Neuronal stem cell (in vitro differentiated cells): ENCODE results near the gene PRDM1.
A peak's percentile ranks its signal among the peaks of the same experiment; 100 is the strongest.

ENCODE experiments used
- DNase-seq: peaks from one replicate; pipeline ENCODE4 v3.0.0-alpha.2; 2013; ENCODE audit warnings: low spot score
- H2AFZ ChIP-seq: one replicate; pipeline ENCODE4 v1.6.1; 2013; ENCODE audit warnings: mild to moderate bottlenecking, low read length, inconsistent platforms
- H2AK5ac ChIP-seq: 2 replicates; pipeline ENCODE4 v1.6.1; 2013; ENCODE audit warnings: low read depth, mild to moderate bottlenecking, inconsistent platforms, low read length, moderate library complexity, mixed read lengths
- H2BK120ac ChIP-seq: 2 replicates; pipeline ENCODE4 v1.6.1; 2013; ENCODE audit warnings: low read depth, mild to moderate bottlenecking, inconsistent platforms, low read length, moderate library complexity, mixed read lengths
- H2BK12ac ChIP-seq: one replicate; pipeline ENCODE4 v1.6.1; 2013; ENCODE audit warnings: low read length, inconsistent platforms
- H2BK15ac ChIP-seq: 2 replicates; pipeline ENCODE4 v1.6.1; 2013; ENCODE audit warnings: mild to moderate bottlenecking, low read length, inconsistent platforms, mixed read lengths
- H2BK5ac ChIP-seq: one replicate; pipeline ENCODE4 v1.6.1; 2013; ENCODE audit warnings: inconsistent platforms, mild to moderate bottlenecking, low read length, moderate library complexity
- H3K14ac ChIP-seq: one replicate; pipeline ENCODE4 v1.6.1; 2013; ENCODE audit warnings: low read length, inconsistent platforms
- H3K18ac ChIP-seq: 2 replicates; pipeline ENCODE4 v1.6.1; 2013; ENCODE audit warnings: low read length, inconsistent platforms
- H3K23ac ChIP-seq: 2 replicates; pipeline ENCODE4 v1.6.1; 2013; ENCODE audit warnings: low read depth, mild to moderate bottlenecking, mixed read lengths, low read length, inconsistent platforms; ENCODE audit not compliant: poor library complexity
- H3K27ac ChIP-seq: replicated peaks from 3 replicates; pipeline ENCODE4 v1.5.1; 2013; ENCODE audit warnings: low read length, inconsistent platforms
- H3K27me3 ChIP-seq, 3 experiments: 2 replicates each; pipeline ENCODE4 v1.6.1; 2013; ENCODE audit warnings: low read length in 3 of 3, mild to moderate bottlenecking in 2 of 3, inconsistent platforms in 1 of 3, low read depth in 1 of 3, mixed read lengths in 1 of 3, moderate library complexity in 1 of 3; ENCODE audit not compliant: control insufficient read depth in 3 of 3, insufficient read depth in 3 of 3
- H3K36me3 ChIP-seq, 2 donors: replicated peaks in 1 of 2; 2 replicates each; pipeline ENCODE4 v1.6.1; 2013; ENCODE audit warnings: low read length in 2 of 2; ENCODE audit not compliant: control insufficient read depth in 2 of 2, insufficient read depth in 2 of 2
- H3K4ac ChIP-seq: 2 replicates; pipeline ENCODE4 v1.6.1; 2013; ENCODE audit warnings: inconsistent platforms, mild to moderate bottlenecking, low read length, moderate library complexity
- H3K4me1 ChIP-seq, 2 donors: 1 replicate in 1 of 2; 2 replicates in 1 of 2; pipeline ENCODE4 v1.6.1; 2013; ENCODE audit warnings: low read length in 2 of 2, low read depth in 1 of 2; ENCODE audit not compliant: control insufficient read depth in 2 of 2, insufficient read depth in 1 of 2
- H3K4me2 ChIP-seq: one replicate; pipeline ENCODE4 v1.6.1; 2013; ENCODE audit warnings: mild to moderate bottlenecking, low read length, inconsistent platforms; ENCODE audit not compliant: insufficient read depth, poor library complexity, severe bottlenecking
- H3K4me3 ChIP-seq, 2 donors: 2 replicates each; pipeline ENCODE4 v1.5.1; 2013; ENCODE audit warnings: low read length in 2 of 2, mild to moderate bottlenecking in 2 of 2, inconsistent platforms in 1 of 2, moderate library complexity in 1 of 2
- H3K79me1 ChIP-seq: one replicate; pipeline ENCODE4 v1.6.1; 2013; ENCODE audit warnings: low read depth, mild to moderate bottlenecking, inconsistent platforms, low read length, moderate library complexity
- H3K9ac ChIP-seq: one replicate; pipeline ENCODE4 v1.6.1; 2013; ENCODE audit warnings: mild to moderate bottlenecking, low read depth, low read length, inconsistent platforms; ENCODE audit not compliant: poor library complexity
- H3K9me3 ChIP-seq, 2 donors: replicated peaks in 1 of 2; 2 replicates each; pipeline versions ENCODE3 to v1.6.1; 2013; ENCODE audit warnings: low read length in 2 of 2, mild to moderate bottlenecking in 2 of 2, inconsistent platforms in 1 of 2, low read depth in 1 of 2, mixed read lengths in 1 of 2, moderate library complexity in 1 of 2; ENCODE audit not compliant: control insufficient read depth in 2 of 2, insufficient read depth in 1 of 2
- H4K8ac ChIP-seq: one replicate; pipeline ENCODE4 v1.6.1; 2013; ENCODE audit warnings: low read depth, mild to moderate bottlenecking, inconsistent platforms, low read length, moderate library complexity
- H4K91ac ChIP-seq: one replicate; pipeline ENCODE4 v1.6.1; 2013; ENCODE audit warnings: low read length, low read depth, mild to moderate bottlenecking, inconsistent platforms; ENCODE audit not compliant: poor library complexity
- WGBS, 2 donors: extraction: QIAGEN DNeasy Blood & Tissue Kit; methylation state at CpG; one replicate each; pipeline ENCODE4 v1.1.7; 2013; ENCODE audit warnings: missing lambda C conversion rate in 2 of 2, mixed read lengths in 1 of 2; ENCODE audit not compliant: insufficient read length in 2 of 2, insufficient replicate concordance in 1 of 2; ENCODE audit errors: extremely low coverage in 2 of 2; 5-methylcytosine and 5-hydroxymethylcytosine counted together

PRDM1 gene

DNA sequence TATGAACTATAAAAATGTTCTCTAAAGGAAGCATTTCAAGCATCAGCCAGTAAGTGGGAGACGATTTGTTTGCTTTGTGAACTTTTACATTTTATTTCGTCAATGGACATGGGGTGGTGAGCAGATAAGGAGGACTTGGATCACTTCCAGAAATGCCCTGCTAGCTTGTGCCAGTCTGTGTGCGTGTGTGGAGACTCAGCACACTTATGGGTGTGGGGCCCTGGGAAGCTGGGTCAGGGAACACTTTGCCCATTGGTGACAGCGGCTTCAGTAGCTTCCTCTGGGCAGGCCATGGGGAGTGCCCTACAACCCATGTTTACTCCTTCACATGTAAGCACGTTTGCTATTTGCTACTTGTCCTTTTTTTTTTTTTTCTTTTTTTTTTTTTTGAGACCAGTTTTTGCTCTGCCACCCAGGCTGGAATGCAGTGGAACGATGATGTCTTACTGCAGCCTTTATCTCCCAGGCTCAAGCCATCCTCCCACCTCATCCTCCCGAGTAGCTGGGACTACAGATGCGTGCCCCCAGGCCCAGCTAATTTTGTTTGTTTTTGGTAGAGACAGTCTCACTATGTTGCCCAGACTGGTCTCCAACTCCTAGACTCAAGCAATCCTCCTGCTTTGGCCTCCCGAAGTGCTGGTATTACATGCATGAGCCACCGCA is 24.2 kb downstream of the PRDM1 start:
- H4K91ac ChIP-seq = no peak overlapping the region
- no peak overlapping the region for H2BK120ac ChIP-seq
- no peak overlapping the region for H4K8ac ChIP-seq
- no peak overlapping the region for H2BK5ac ChIP-seq
- no peak overlapping the region for H3K4me3 ChIP-seq
- no peak overlapping the region for H3K18ac ChIP-seq
- no peak overlapping the region for H3K14ac ChIP-seq
- H3K4ac ChIP-seq = no peak overlapping the region
- no peak overlapping the region for H3K4me2 ChIP-seq
- DNase-seq = no peak
- H2AFZ ChIP-seq = no peak overlapping the region
- H3K9me3 ChIP-seq = peaks cover 0 to 5% of the 10 kb centered on the region in 2 donors
- no peak overlapping the region for H2BK15ac ChIP-seq
- WGBS, 2 donors = no CpG with 5 or more reads among the region's 10 CpGs
- no peak overlapping the region for H2BK12ac ChIP-seq
- peaks cover 0 to 5% of the 10 kb centered on the region in 2 donors for H3K36me3 ChIP-seq
- H2AK5ac ChIP-seq = no peak overlapping the region
- no peaks in the 10 kb centered on the region for H3K79me1 ChIP-seq
- no peak overlapping the region for H3K27ac ChIP-seq
- no peaks in the 10 kb centered on the region for H3K4me1 ChIP-seq
- no peak overlapping the region for H3K23ac ChIP-seq
- H3K9ac ChIP-seq = no peak overlapping the region
- H3K27me3 ChIP-seq = peaks cover 0 to 8% (median 0%) of the 10 kb centered on the region in 3 experiments

DNA sequence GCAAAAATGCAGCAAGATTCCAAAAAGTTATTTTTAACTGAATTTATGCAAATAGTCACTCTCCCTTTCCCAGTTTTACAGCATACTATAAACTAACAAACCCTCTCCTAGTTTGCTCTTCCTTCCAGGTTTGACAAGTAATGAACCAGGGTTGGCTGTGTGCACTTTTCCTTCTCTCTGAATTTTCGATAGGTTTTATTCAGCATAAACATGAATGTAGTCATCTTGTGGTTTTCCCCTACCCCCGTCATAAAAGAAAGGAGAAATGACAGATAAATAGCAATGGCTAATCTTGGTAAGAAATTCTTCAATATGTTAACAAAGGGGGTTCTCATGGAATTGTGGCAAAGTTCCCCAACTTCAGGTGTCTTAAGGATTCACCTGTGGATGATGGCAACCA is 26.3 kb downstream of the PRDM1 start:
- DNase-seq = no peak
- Histone ChIP-seq H3K23ac (no peak overlapping the region), H3K4me3 (no peak overlapping the region), H3K36me3 (no peaks in the 10 kb centered on the region), H4K91ac (no peak overlapping the region), H3K9me3 (peaks cover 0 to 5% of the 10 kb centered on the region in 2 donors), H2BK5ac (no peak overlapping the region), H2BK15ac (no peak overlapping the region), H3K4ac (no peak overlapping the region), H3K4me2 (no peak overlapping the region), H3K9ac (no peak overlapping the region), H3K79me1 (no peaks in the 10 kb centered on the region), H3K14ac (no peak overlapping the region), H2AK5ac (no peak overlapping the region), H3K27me3 (peaks cover 0 to 8% (median 0%) of the 10 kb centered on the region in 3 experiments), H3K18ac (no peak overlapping the region), H3K27ac (no peak overlapping the region), H2BK120ac (no peak overlapping the region), H3K4me1 (no peaks in the 10 kb centered on the region), H4K8ac (no peak overlapping the region), H2AFZ (no peak overlapping the region), H2BK12ac (no peak overlapping the region)
- no CpG with 5 or more reads among the region's 2 CpGs for WGBS, 2 donors

DNA sequence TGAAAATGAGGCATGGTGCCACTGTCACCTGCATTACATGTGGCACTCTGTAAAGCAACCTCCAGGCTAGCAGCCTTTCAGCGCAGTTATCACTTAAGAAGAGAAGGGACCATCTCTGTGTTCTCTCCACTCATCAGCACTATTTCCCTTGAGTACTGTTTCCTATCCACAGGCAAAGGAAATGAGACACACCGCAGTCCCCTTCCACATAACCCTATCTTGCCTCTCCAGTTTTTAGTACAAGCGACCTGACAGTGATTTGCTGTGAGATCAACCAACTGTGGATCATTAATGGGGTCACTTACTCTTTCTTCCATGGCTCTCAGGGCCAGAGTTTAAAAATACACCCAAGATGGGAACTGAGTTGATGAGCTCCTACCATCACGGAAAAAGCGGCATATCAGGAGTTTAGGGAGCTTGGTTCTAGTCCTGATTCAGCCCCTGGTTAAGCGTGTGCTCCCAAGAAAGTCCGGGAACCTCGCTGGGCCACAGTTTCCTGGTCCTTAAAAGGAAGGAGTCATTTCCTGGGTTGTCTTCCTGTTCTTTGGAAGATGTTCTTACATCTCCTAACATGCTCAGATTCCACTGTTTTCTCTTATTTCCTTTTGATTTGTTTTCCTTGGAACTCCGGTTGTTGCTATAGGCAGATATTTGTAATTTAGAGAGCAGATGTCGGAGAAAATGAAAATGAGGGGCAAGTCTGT is 27.3 kb downstream of the PRDM1 start:
- no peak overlapping the region for H2AK5ac ChIP-seq
- no peak overlapping the region for H3K18ac ChIP-seq
- H4K91ac ChIP-seq = no peak overlapping the region
- H2BK5ac ChIP-seq = no peak overlapping the region
- no peak for DNase-seq
- no peak overlapping the region for H3K27ac ChIP-seq
- no peaks in the 10 kb centered on the region for H3K4me1 ChIP-seq
- no peak overlapping the region for H3K4me3 ChIP-seq
- H3K9me3 ChIP-seq = peaks cover 0 to 5% of the 10 kb centered on the region in 2 donors
- H2BK15ac ChIP-seq = no peak overlapping the region
- no peak overlapping the region for H3K4ac ChIP-seq
- no peak overlapping the region for H3K9ac ChIP-seq
- H2BK12ac ChIP-seq = no peak overlapping the region
- no peak overlapping the region for H3K14ac ChIP-seq
- peaks cover 0 to 8% (median 0%) of the 10 kb centered on the region in 3 experiments for H3K27me3 ChIP-seq
- WGBS, 2 donors = no CpG with 5 or more reads among the region's 10 CpGs
- H4K8ac ChIP-seq = no peak overlapping the region
- no peaks in the 10 kb centered on the region for H3K79me1 ChIP-seq
- H2BK120ac ChIP-seq = no peak overlapping the region
- no peaks in the 10 kb centered on the region for H3K36me3 ChIP-seq
- no peak overlapping the region for H3K23ac ChIP-seq
- no peak overlapping the region for H3K4me2 ChIP-seq
- H2AFZ ChIP-seq = no peak overlapping the region

- WGBS, 2 donors = no CpG with 5 or more reads among the region's 9 CpGs
- no peak overlapping the region for H2AFZ ChIP-seq
- H3K36me3 ChIP-seq = no peaks in the 10 kb centered on the region
- H2AK5ac ChIP-seq = no peak overlapping the region
- H3K27me3 ChIP-seq = peaks cover 0 to 8% (median 0%) of the 10 kb centered on the region in 3 experiments
- no peak overlapping the region for H3K27ac ChIP-seq
- DNase-seq = no peak
- no peak overlapping the region for H2BK15ac ChIP-seq
- no peak overlapping the region for H2BK5ac ChIP-seq
- H3K4me3 ChIP-seq = no peak overlapping the region
- no peak overlapping the region for H4K91ac ChIP-seq
- H3K9me3 ChIP-seq = peaks cover 0 to 5% of the 10 kb centered on the region in 2 donors
- H3K4me2 ChIP-seq = no peak overlapping the region
- H3K9ac ChIP-seq = no peak overlapping the region
- H3K4me1 ChIP-seq = no peaks in the 10 kb centered on the region
- H2BK120ac ChIP-seq = no peak overlapping the region
- peak overlapping the region; percentile 3 for H3K14ac ChIP-seq
- no peak overlapping the region for H3K23ac ChIP-seq
- no peak overlapping the region for H4K8ac ChIP-seq
- H3K18ac ChIP-seq = no peak overlapping the region
- no peak overlapping the region for H3K4ac ChIP-seq
- no peaks in the 10 kb centered on the region for H3K79me1 ChIP-seq
- H2BK12ac ChIP-seq = no peak overlapping the region
These were observed 28.4 kb downstream of the PRDM1 start for GRCh38 chr6:106114492-106114891.
